GM12878 (cell line): ENCODE measurements around the gene DGKK.

Source experiments
- BHLHE40 ChIP-seq, 2 experiments: fragments of 450-650 bp in 1 of 2; IDR thresholded peaks; 2 replicates each; pipeline ENCODE4 v1.6.1; 2011 to 2017; ENCODE audit warnings: low read depth in 2 of 2, borderline replicate concordance in 1 of 2, improper control_type of control experiment in 1 of 2, low read length in 1 of 2, mild to moderate bottlenecking in 1 of 2
- BRCA1 ChIP-seq: IDR thresholded peaks from 2 replicates; pipeline ENCODE4 v1.6.1; 2011; ENCODE audit warnings: low read depth, low read length, improper control_type of control experiment
- CTCF ChIP-seq, 3 experiments: IDR thresholded peaks in 2 of 3; conservative IDR thresholded peaks in 1 of 3; 2 replicates each; pipeline ENCODE4 v1.5.1; 2011; ENCODE audit warnings: low read depth in 3 of 3, low read length in 3 of 3, mild to moderate bottlenecking in 3 of 3, control low read depth in 2 of 3, moderate library complexity in 2 of 3, inconsistent platforms in 1 of 3, mixed read lengths in 1 of 3; ENCODE audit not compliant: control insufficient read depth in 2 of 3, insufficient read depth in 1 of 3; ENCODE audit errors: extremely low read depth in 1 of 3
- EZH2 ChIP-seq: IDR thresholded peaks from 2 replicates; pipeline ENCODE4 v1.6.1; 2012; ENCODE audit warnings: low read depth, mild to moderate bottlenecking, control low read depth, inconsistent platforms, low read length, borderline replicate concordance; ENCODE audit not compliant: control insufficient read depth
- GABPA ChIP-seq: IDR thresholded peaks from 2 replicates; pipeline ENCODE4 v1.6.1; 2014; ENCODE audit warnings: antibody characterized with exemption, low read depth, mild to moderate bottlenecking, inconsistent platforms
- KAT2A ChIP-seq: conservative IDR thresholded peaks from 2 replicates; pipeline ENCODE4 v1.6.1; 2011; ENCODE audit warnings: low read depth, low read length; ENCODE audit not compliant: control insufficient read depth
- POLR2AphosphoS5 ChIP-seq: IDR thresholded peaks from 2 replicates; pipeline ENCODE4 v1.6.1; 2011; ENCODE audit warnings: mild to moderate bottlenecking, low read length, inconsistent platforms
- ZBTB33 ChIP-seq: fragments of 450-650 bp; IDR thresholded peaks from 2 replicates; pipeline ENCODE4 v1.6.1; 2017; ENCODE audit warnings: mild to moderate bottlenecking
- ZNF274 ChIP-seq: IDR thresholded peaks from one replicate; pipeline ENCODE4 v1.8.0; 2011; ENCODE audit not compliant: insufficient read length, insufficient read depth
- TF ChIP-seq, protein P1 (sequence below): IDR thresholded peaks from 2 replicates; pipeline ENCODE4 v1.6.1; 2011; ENCODE audit warnings: low read depth, low read length, improper control_type of control experiment, borderline replicate concordance
- TF ChIP-seq, protein P2 (sequence below): IDR thresholded peaks from 2 replicates; pipeline ENCODE4 v1.6.1; 2011; ENCODE audit warnings: borderline replicate concordance, low read depth, mild to moderate bottlenecking, moderate library complexity, low read length; ENCODE audit not compliant: insufficient read depth, poor library complexity, severe bottlenecking

DNA sequence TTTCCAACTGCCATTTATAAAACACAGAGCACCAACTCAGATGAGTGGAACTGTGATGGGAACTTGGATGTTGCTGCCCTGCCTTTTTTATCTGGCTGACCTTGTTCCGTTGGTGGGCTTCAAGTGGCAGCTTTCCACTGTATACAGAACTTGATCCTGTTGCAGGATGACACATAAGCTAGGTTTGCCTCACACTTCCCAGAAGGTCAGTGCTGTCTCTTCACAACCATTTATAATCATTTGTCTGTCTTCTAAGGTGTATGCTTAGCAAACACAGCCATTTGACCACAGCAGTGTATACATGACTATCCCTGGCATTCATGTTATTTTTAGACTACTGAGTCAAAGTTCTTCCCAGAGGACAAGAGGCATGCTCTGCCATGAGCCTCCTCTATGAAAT lies 20.3 kb downstream of the DGKK start:
- TF ChIP-seq CTCF (IDR thresholded peaks at IDR 0.05 in 2 of 3, conservative IDR thresholded peaks at IDR 0.05 in 1 of 3; ENCODE audit: control insufficient read depth in 2 of 3, extremely low read depth in 1 of 3, insufficient read depth in 1 of 3, low read depth in 3 of 3, low read length in 3 of 3) (no peak), BHLHE40 (IDR thresholded peaks at IDR 0.05; ENCODE audit: borderline replicate concordance in 1 of 2, low read depth in 2 of 2, low read length in 1 of 2) (no peak), BRCA1 (no peak), KAT2A (no peak), POLR2AphosphoS5 (no peak), EZH2 (no peak), GABPA (no peak), ZNF274 (no peak), ZBTB33 (no peak)
- TF ChIP-seq, protein P1, sequence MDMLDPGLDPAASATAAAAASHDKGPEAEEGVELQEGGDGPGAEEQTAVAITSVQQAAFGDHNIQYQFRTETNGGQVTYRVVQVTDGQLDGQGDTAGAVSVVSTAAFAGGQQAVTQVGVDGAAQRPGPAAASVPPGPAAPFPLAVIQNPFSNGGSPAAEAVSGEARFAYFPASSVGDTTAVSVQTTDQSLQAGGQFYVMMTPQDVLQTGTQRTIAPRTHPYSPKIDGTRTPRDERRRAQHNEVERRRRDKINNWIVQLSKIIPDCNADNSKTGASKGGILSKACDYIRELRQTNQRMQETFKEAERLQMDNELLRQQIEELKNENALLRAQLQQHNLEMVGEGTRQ = no peak
- TF ChIP-seq, protein P2, sequence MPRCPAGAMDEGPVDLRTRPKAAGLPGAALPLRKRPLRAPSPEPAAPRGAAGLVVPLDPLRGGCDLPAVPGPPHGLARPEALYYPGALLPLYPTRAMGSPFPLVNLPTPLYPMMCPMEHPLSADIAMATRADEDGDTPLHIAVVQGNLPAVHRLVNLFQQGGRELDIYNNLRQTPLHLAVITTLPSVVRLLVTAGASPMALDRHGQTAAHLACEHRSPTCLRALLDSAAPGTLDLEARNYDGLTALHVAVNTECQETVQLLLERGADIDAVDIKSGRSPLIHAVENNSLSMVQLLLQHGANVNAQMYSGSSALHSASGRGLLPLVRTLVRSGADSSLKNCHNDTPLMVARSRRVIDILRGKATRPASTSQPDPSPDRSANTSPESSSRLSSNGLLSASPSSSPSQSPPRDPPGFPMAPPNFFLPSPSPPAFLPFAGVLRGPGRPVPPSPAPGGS = no peak
